Panc1 (cell line): ENCODE measurements around the gene GOLPH3. TPM values are rescaled to one million over a fixed set of nuclear protein-coding genes. Genes with fewer than 3 reads are reported as not detected.

ENCODE experiments used
- ATAC-seq: fragments of 200-7000 bp; cut with Tn5 transposase; 2 replicates; pipeline ENCODE4 v1.9.1; 2020; ENCODE audit warnings: mild to moderate bottlenecking, moderate library complexity
- BruUV-seq: library from RNA; stranded (reverse); fragments of 400-500 nt; replicated peaks from 2 replicates; lab custom pipeline; 2021; lab: Mats Ljungman, UMichigan
- CTCF ChIA-PET: fragments of 300-600 bp; sonication (Branson Sonifier 250); formaldehyde crosslinking; loops from one replicate; lab custom pipeline; 2022; ENCODE audit warnings: antibody characterized with exemption; lab: Charles Lee
- POLR2A ChIA-PET: fragments of 300-600 bp; sonication (Branson Sonifier 250); formaldehyde crosslinking; loops from one replicate; lab custom pipeline; 2022; ENCODE audit warnings: antibody characterized with exemption; lab: Charles Lee
- DNase-seq: peaks from one replicate; pipeline ENCODE4 v3.0.0-alpha.2; 2010; ENCODE audit warnings: low read depth, low spot score
- H3K27ac ChIP-seq: 2 replicates; pipeline ENCODE4 v1.5.1; 2011; ENCODE audit warnings: mild to moderate bottlenecking, low read length, inconsistent platforms
- H3K27me3 ChIP-seq: fragments of 200-500 bp; sonication (Bioruptor generic); 2 replicates; pipeline ENCODE4 v1.6.0; 2014; ENCODE audit warnings: low read length, inconsistent platforms; ENCODE audit not compliant: control insufficient read depth, insufficient read depth
- H3K36me3 ChIP-seq: fragments of 200-500 bp; sonication (Bioruptor generic); 2 replicates; pipeline ENCODE4 v1.5.1; 2014; ENCODE audit warnings: inconsistent platforms, mild to moderate bottlenecking, low read length, moderate library complexity; ENCODE audit not compliant: control insufficient read depth, insufficient read depth
- H3K4me1 ChIP-seq: 2 replicates; pipeline ENCODE4 v1.5.1; 2011; ENCODE audit warnings: inconsistent platforms, mild to moderate bottlenecking, low read length, moderate library complexity; ENCODE audit not compliant: control insufficient read depth, insufficient read depth
- H3K4me3 ChIP-seq, 2 experiments: 2 replicates each; pipeline ENCODE4 v1.5.1; 2011 to 2012; ENCODE audit warnings: low read depth in 2 of 2, low read length in 2 of 2, mild to moderate bottlenecking in 2 of 2, inconsistent platforms in 1 of 2, moderate library complexity in 1 of 2
- H3K9me3 ChIP-seq: fragments of 200-500 bp; sonication (Bioruptor generic); 2 replicates; pipeline ENCODE4 v1.5.1; 2014; ENCODE audit warnings: low read depth, mild to moderate bottlenecking, inconsistent platforms, low read length, moderate library complexity; ENCODE audit not compliant: control insufficient read depth, insufficient read depth
- CTCF ChIP-seq: fragments of 450-650 bp; IDR thresholded peaks from 2 replicates; pipeline ENCODE4 v1.5.1; 2017; ENCODE audit warnings: mild to moderate bottlenecking
- POLR2AphosphoS5 ChIP-seq: IDR thresholded peaks from 2 replicates; pipeline ENCODE4 v1.6.1; 2012; ENCODE audit warnings: mild to moderate bottlenecking, low read depth, low read length, moderate library complexity
- REST ChIP-seq, 2 experiments: IDR thresholded peaks; 2 replicates each; pipeline ENCODE4 v1.6.1; 2011 to 2012; ENCODE audit warnings: low read depth in 2 of 2, control low read depth in 1 of 2, low read length in 1 of 2, mild to moderate bottlenecking in 1 of 2, moderate library complexity in 1 of 2; ENCODE audit not compliant: insufficient read depth in 1 of 2
- SIN3A ChIP-seq: IDR thresholded peaks from 2 replicates; pipeline ENCODE4 v1.6.1; 2012; ENCODE audit warnings: low read depth, mild to moderate bottlenecking, low read length, moderate library complexity, borderline replicate concordance; ENCODE audit not compliant: insufficient read depth
- TCF7L2 ChIP-seq: IDR thresholded peaks from 2 replicates; pipeline ENCODE4 v1.6.1; 2011; ENCODE audit warnings: mild to moderate bottlenecking, low read depth, low read length, inconsistent platforms
- in situ Hi-C: cut with HindIII; loops from 2 replicates; pipeline ENCODE4 v1.10.0; 2016; ENCODE audit warnings: low sequenced_read_pairs, low pct_unique_long_range_greater_than_20kb
- intact Hi-C: fragments of 100-400 bp; cut with micrococcal nuclease; formaldehyde crosslinking; loops from one replicate; pipeline ENCODE4 v1.10.0; 2022; ENCODE audit not compliant: unreplicated experiment
- total RNA-seq: library from RNA; stranded (reverse); gene quantifications from one replicate; pipeline ENCODE4 v1.2.1, GENCODE V29; 2021; ENCODE audit not compliant: unreplicated experiment

GOLPH3 gene
- total RNA-seq, 1 experiment from 2014 or later, result 89.7 TPM

GRCh38 chr5:32130865-32131264 lies 43.3 kb downstream of the GOLPH3 start:
- intact Hi-C loops, result no loop called here
- H3K4me1 ChIP-seq, result no peaks in the 10 kb centered on the region
- CTCF ChIA-PET, result no interaction called here

DNA sequence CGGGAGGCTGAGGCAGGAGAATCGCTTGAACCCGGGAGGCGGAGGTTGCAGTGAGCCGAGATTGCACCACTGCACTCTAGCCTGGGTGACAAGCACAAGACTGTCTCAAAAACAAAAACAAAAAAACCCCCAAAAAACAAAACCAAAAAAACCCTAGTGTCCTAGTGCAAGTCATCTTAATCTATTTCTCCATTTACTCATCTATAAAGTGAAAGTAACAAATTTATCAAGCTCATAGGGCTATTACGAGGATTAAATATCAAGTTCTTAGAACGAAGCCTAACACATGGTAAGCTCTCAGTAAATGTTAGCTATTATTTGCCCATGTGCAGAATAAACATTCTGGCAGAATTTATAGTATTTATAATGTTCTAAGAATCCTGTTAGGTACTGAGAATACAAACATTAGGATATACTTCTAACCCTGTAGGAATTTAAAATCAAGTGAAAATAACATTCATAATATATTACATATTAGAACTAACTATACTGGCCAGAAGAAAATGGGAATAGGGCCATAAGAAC lies 45.0 kb downstream of the GOLPH3 start:
- intact Hi-C loops, result no loop called here
- H3K9me3 ChIP-seq, result no peaks in the 10 kb centered on the region
- DNase-seq (no peak), ATAC-seq (no peak)
- no peaks in the 10 kb centered on the region for H3K4me1 ChIP-seq
- H3K27ac ChIP-seq, result no peak overlapping the region
- no peaks in the 10 kb centered on the region for H3K27me3 ChIP-seq
- TF ChIP-seq REST (IDR thresholded peaks at IDR 0.05; ENCODE audit: insufficient read depth in 1 of 2, low read depth in 2 of 2, low read length in 1 of 2) (no peak), SIN3A (no peak), CTCF (no peak), TCF7L2 (no peak), POLR2AphosphoS5 (no peak)
- POLR2A ChIA-PET, result no interaction called here
- BruUV-seq, result no TSS peak
- H3K36me3 ChIP-seq, result peaks cover 18% of the 10 kb centered on the region; the same call in 1 of the 2 replicates
- CTCF ChIA-PET, result no interaction called here
- in situ Hi-C loops, result no loop called here
- no peak overlapping the region for H3K4me3 ChIP-seq

More at GRCh38 chr5:32130865-32131264, 43.3 kb downstream of the GOLPH3 start:
- no peak overlapping the region for H3K27ac ChIP-seq
- POLR2A ChIA-PET, result no interaction called here
- DNase-seq (no peak), ATAC-seq (no peak)
- BruUV-seq, result no TSS peak
- H3K9me3 ChIP-seq, result no peaks in the 10 kb centered on the region
- H3K4me3 ChIP-seq, result no peak overlapping the region
- in situ Hi-C loops, result no loop called here
- no peaks in the 10 kb centered on the region for H3K27me3 ChIP-seq
- no peak for TF ChIP-seq TCF7L2
- TF ChIP-seq CTCF, result no peak
- no peak for TF ChIP-seq REST (IDR thresholded peaks at IDR 0.05; ENCODE audit: insufficient read depth in 1 of 2, low read depth in 2 of 2, low read length in 1 of 2)
- no peak for TF ChIP-seq SIN3A
- TF ChIP-seq POLR2AphosphoS5, result no peak
- H3K36me3 ChIP-seq, result peaks cover 20% of the 10 kb centered on the region; the same call in 1 of the 2 replicates
